ENCODE data around the gene GLOD4.

Gene GLOD4

GRCh38 chr17:725746-726145 lies 56.3 kb downstream of the GLOD4 start:
- no peaks in the 10 kb centered on the region for H3K79me1 ChIP-seq (ENCODE audit: low read length)
- H3K4me2 ChIP-seq (ENCODE audit: low read length): no peak overlapping the region
- H3K9me3 ChIP-seq (ENCODE audit: insufficient read depth, low read depth, low read length): no peaks in the 10 kb centered on the region
- no CpG with 5 or more reads among the region's 12 CpGs for WGBS (ENCODE audit: extremely low coverage, insufficient coverage, insufficient read length)
- no peak overlapping the region for H3K9ac ChIP-seq (ENCODE audit: low read length)
- H3K18ac ChIP-seq (ENCODE audit: low read length): no peak overlapping the region
- no peak overlapping the region for H2AFZ ChIP-seq (ENCODE audit: insufficient read depth, low read length, poor library complexity)
- H2BK120ac ChIP-seq (ENCODE audit: insufficient read depth, low read length, poor library complexity): no peak overlapping the region
- H3K23ac ChIP-seq (ENCODE audit: low read length): no peak overlapping the region
- no peaks in the 10 kb centered on the region for H3K36me3 ChIP-seq (ENCODE audit: control insufficient read depth in 1 of 2, insufficient read depth in 2 of 2, low read length in 2 of 2)
- peaks cover 0 to 2% of the 10 kb centered on the region in 2 experiments for H3K4me1 ChIP-seq (ENCODE audit: control insufficient read depth in 1 of 2, insufficient read depth in 2 of 2, low read length in 2 of 2)
- no peak overlapping the region for H3K27ac ChIP-seq (ENCODE audit: low read depth, low read length)
- H3K4me3 ChIP-seq (ENCODE audit: low read depth, low read length): no peak overlapping the region
- H3K27me3 ChIP-seq (ENCODE audit: insufficient read depth, low read length): no peaks in the 10 kb centered on the region
- no peak overlapping the region for H3K4ac ChIP-seq (ENCODE audit: low read depth, low read length)
- no peak for DNase-seq
- no peak overlapping the region for H2AK5ac ChIP-seq (ENCODE audit: low read length)
- H4K12ac ChIP-seq (ENCODE audit: low read depth, low read length): no peak overlapping the region
- no peak overlapping the region for H2BK12ac ChIP-seq (ENCODE audit: low read length)
- no peak overlapping the region for H4K8ac ChIP-seq (ENCODE audit: low read depth, low read length)
- H3K79me2 ChIP-seq (ENCODE audit: control insufficient read depth, insufficient read depth, low read length, poor library complexity): no peaks in the 10 kb centered on the region
- H4K91ac ChIP-seq (ENCODE audit: low read depth, low read length): no peak overlapping the region
- H2BK5ac ChIP-seq (ENCODE audit: low read depth, low read length, poor library complexity): no peak overlapping the region
- no peak overlapping the region for H3K14ac ChIP-seq (ENCODE audit: low read length)

GRCh38 chr17:725084-725483 lies 57.0 kb downstream of the GLOD4 start:
- Histone ChIP-seq H3K27ac (ENCODE audit: low read depth, low read length) (no peak overlapping the region), H2AFZ (ENCODE audit: insufficient read depth, low read length, poor library complexity) (no peak overlapping the region), H3K4ac (ENCODE audit: low read depth, low read length) (no peak overlapping the region), H3K4me2 (ENCODE audit: low read length) (no peak overlapping the region), H3K9ac (ENCODE audit: low read length) (no peak overlapping the region), H3K14ac (ENCODE audit: low read length) (no peak overlapping the region), H3K18ac (ENCODE audit: low read length) (no peak overlapping the region), H3K27me3 (ENCODE audit: insufficient read depth, low read length) (no peaks in the 10 kb centered on the region), H3K4me1 (ENCODE audit: control insufficient read depth in 1 of 2, insufficient read depth in 2 of 2, low read length in 2 of 2) (peaks cover 0 to 2% of the 10 kb centered on the region in 2 experiments), H2AK5ac (ENCODE audit: low read length) (no peak overlapping the region), H2BK12ac (ENCODE audit: low read length) (no peak overlapping the region), H3K79me2 (ENCODE audit: control insufficient read depth, insufficient read depth, low read length, poor library complexity) (no peaks in the 10 kb centered on the region), H3K9me3 (ENCODE audit: insufficient read depth, low read depth, low read length) (no peaks in the 10 kb centered on the region), H2BK120ac (ENCODE audit: insufficient read depth, low read length, poor library complexity) (no peak overlapping the region), H3K23ac (ENCODE audit: low read length) (no peak overlapping the region), H3K4me3 (ENCODE audit: low read depth, low read length) (no peak overlapping the region), H3K36me3 (ENCODE audit: control insufficient read depth in 1 of 2, insufficient read depth in 2 of 2, low read length in 2 of 2) (no peaks in the 10 kb centered on the region), H3K79me1 (ENCODE audit: low read length) (no peaks in the 10 kb centered on the region), H4K8ac (ENCODE audit: low read depth, low read length) (no peak overlapping the region), H2BK5ac (ENCODE audit: low read depth, low read length, poor library complexity) (no peak overlapping the region), H4K12ac (ENCODE audit: low read depth, low read length) (no peak overlapping the region), H4K91ac (ENCODE audit: low read depth, low read length) (no peak overlapping the region)
- WGBS (ENCODE audit: extremely low coverage, insufficient coverage, insufficient read length): no CpG with 5 or more reads among the region's 14 CpGs
- DNase-seq: no peak

- Histone ChIP-seq H3K36me3 (ENCODE audit: control insufficient read depth in 1 of 2, insufficient read depth in 2 of 2, low read length in 2 of 2) (no peaks in the 10 kb centered on the region), H4K12ac (ENCODE audit: low read depth, low read length) (no peak overlapping the region), H2BK5ac (ENCODE audit: low read depth, low read length, poor library complexity) (no peak overlapping the region), H3K27me3 (ENCODE audit: insufficient read depth, low read length) (no peaks in the 10 kb centered on the region), H2BK12ac (ENCODE audit: low read length) (no peak overlapping the region), H3K27ac (ENCODE audit: low read depth, low read length) (no peak overlapping the region), H3K79me1 (ENCODE audit: low read length) (no peaks in the 10 kb centered on the region), H3K9ac (ENCODE audit: low read length) (no peak overlapping the region), H3K9me3 (ENCODE audit: insufficient read depth, low read depth, low read length) (no peaks in the 10 kb centered on the region), H4K8ac (ENCODE audit: low read depth, low read length) (no peak overlapping the region), H2AK5ac (ENCODE audit: low read length) (no peak overlapping the region), H3K4ac (ENCODE audit: low read depth, low read length) (no peak overlapping the region), H2AFZ (ENCODE audit: insufficient read depth, low read length, poor library complexity) (no peak overlapping the region), H3K4me2 (ENCODE audit: low read length) (no peak overlapping the region), H4K91ac (ENCODE audit: low read depth, low read length) (no peak overlapping the region), H3K23ac (ENCODE audit: low read length) (no peak overlapping the region), H3K14ac (ENCODE audit: low read length) (no peak overlapping the region), H3K4me3 (ENCODE audit: low read depth, low read length) (no peak overlapping the region), H3K79me2 (ENCODE audit: control insufficient read depth, insufficient read depth, low read length, poor library complexity) (no peaks in the 10 kb centered on the region), H3K4me1 (ENCODE audit: control insufficient read depth in 1 of 2, insufficient read depth in 2 of 2, low read length in 2 of 2) (peaks cover 0 to 2% of the 10 kb centered on the region in 2 experiments), H3K18ac (ENCODE audit: low read length) (no peak overlapping the region), H2BK120ac (ENCODE audit: insufficient read depth, low read length, poor library complexity) (no peak overlapping the region)
- WGBS (ENCODE audit: extremely low coverage, insufficient coverage, insufficient read length): no CpG with 5 or more reads among the region's 5 CpGs
- no peak for DNase-seq
These were observed 60.5 kb downstream of the GLOD4 start for GRCh38 chr17:721540-721937.

GRCh38 chr17:720706-721539 lies 61.2 kb downstream of the GLOD4 start:
- Histone ChIP-seq H2AK5ac (ENCODE audit: low read length) (no peak overlapping the region), H4K8ac (ENCODE audit: low read depth, low read length) (no peak overlapping the region), H3K79me1 (ENCODE audit: low read length) (no peaks in the 10 kb centered on the region), H3K9ac (ENCODE audit: low read length) (no peak overlapping the region), H2AFZ (ENCODE audit: insufficient read depth, low read length, poor library complexity) (no peak overlapping the region), H3K14ac (ENCODE audit: low read length) (no peak overlapping the region), H3K36me3 (ENCODE audit: control insufficient read depth in 1 of 2, insufficient read depth in 2 of 2, low read length in 2 of 2) (no peaks in the 10 kb centered on the region), H3K79me2 (ENCODE audit: control insufficient read depth, insufficient read depth, low read length, poor library complexity) (no peaks in the 10 kb centered on the region), H4K91ac (ENCODE audit: low read depth, low read length) (no peak overlapping the region), H3K27me3 (ENCODE audit: insufficient read depth, low read length) (no peaks in the 10 kb centered on the region), H2BK120ac (ENCODE audit: insufficient read depth, low read length, poor library complexity) (no peak overlapping the region), H3K23ac (ENCODE audit: low read length) (no peak overlapping the region), H3K4me2 (ENCODE audit: low read length) (no peak overlapping the region), H3K4ac (ENCODE audit: low read depth, low read length) (no peak overlapping the region), H2BK5ac (ENCODE audit: low read depth, low read length, poor library complexity) (no peak overlapping the region), H3K18ac (ENCODE audit: low read length) (no peak overlapping the region), H3K4me1 (ENCODE audit: control insufficient read depth in 1 of 2, insufficient read depth in 2 of 2, low read length in 2 of 2) (peaks cover 0 to 2% of the 10 kb centered on the region in 2 experiments), H4K12ac (ENCODE audit: low read depth, low read length) (no peak overlapping the region), H3K9me3 (ENCODE audit: insufficient read depth, low read depth, low read length) (no peaks in the 10 kb centered on the region), H3K4me3 (ENCODE audit: low read depth, low read length) (no peak overlapping the region), H2BK12ac (ENCODE audit: low read length) (no peak overlapping the region), H3K27ac (ENCODE audit: low read depth, low read length) (no peak overlapping the region)
- WGBS (ENCODE audit: extremely low coverage, insufficient coverage, insufficient read length): no CpG with 5 or more reads among the region's 13 CpGs
- no peak for DNase-seq
